AG04450 (cell line): ENCODE measurements around the gene WBP11. TPM values are rescaled to one million over a fixed set of nuclear protein-coding genes. Genes with fewer than 3 reads are reported as not detected.
"Not testable (repeated sequence)": the region's sequence is repeated elsewhere in the genome, so short reads cannot be mapped to it uniquely, and the experiment has no call there.

ENCODE experiments used
- CTCF ChIA-PET: fragments of 300-600, 350-600 bp; formaldehyde crosslinking; extraction: SDS; loops from one replicate; lab custom pipeline; 2022; ENCODE audit warnings: antibody characterized with exemption, inconsistent platforms; lab: Charles Lee
- POLR2A ChIA-PET: fragments of 350-600 bp; formaldehyde crosslinking; extraction: SDS; loops from one replicate; lab custom pipeline; 2021; ENCODE audit warnings: antibody characterized with exemption, inconsistent platforms; lab: Yijun Ruan, JAX
- DNase-seq: peaks from one replicate; pipeline ENCODE4 v3.0.0-alpha.2; 2011; ENCODE audit warnings: low read depth, low spot score
- H3K27ac ChIP-seq: one replicate; pipeline ENCODE4 v1.5.1; 2012; ENCODE audit warnings: low read depth, low read length, control low read depth
- H3K27me3 ChIP-seq: one replicate; pipeline ENCODE4 v1.6.0; 2012; ENCODE audit warnings: low read length; ENCODE audit not compliant: control insufficient read depth, insufficient read depth
- H3K4me3 ChIP-seq: 2 replicates; pipeline ENCODE4 v1.5.1; 2011; ENCODE audit warnings: mild to moderate bottlenecking, low read depth, low read length, control low read depth
- H3K9me3 ChIP-seq: 2 replicates; pipeline ENCODE4 v1.5.1; 2012; ENCODE audit warnings: low read length; ENCODE audit not compliant: control insufficient read depth, insufficient read depth
- polyA plus RNA-seq: library from polyadenylated mRNA; depleted of rRNA; stranded (reverse); fragments of >200 nt; gene quantifications from 2 replicates; pipeline ENCODE4 v1.2.3, GENCODE V29; 2011
- TF ChIP-seq, protein P1 (sequence below): IDR thresholded peaks from 2 replicates; pipeline ENCODE4 v1.5.1; 2011; ENCODE audit warnings: low read depth, low read length, control low read depth, inconsistent platforms

The WBP11 gene
- polyA plus RNA-seq, 1 experiment, result 16.5 TPM

- Histone ChIP-seq H3K27me3 (no peaks in the 10 kb centered on the region), H3K9me3 (no peaks in the 10 kb centered on the region; the same call in 1 of the 2 replicates), H3K27ac (no peak overlapping the region), H3K4me3 (no peak overlapping the region)
- POLR2A ChIA-PET, result no interaction called here
- TF ChIP-seq, protein P1, sequence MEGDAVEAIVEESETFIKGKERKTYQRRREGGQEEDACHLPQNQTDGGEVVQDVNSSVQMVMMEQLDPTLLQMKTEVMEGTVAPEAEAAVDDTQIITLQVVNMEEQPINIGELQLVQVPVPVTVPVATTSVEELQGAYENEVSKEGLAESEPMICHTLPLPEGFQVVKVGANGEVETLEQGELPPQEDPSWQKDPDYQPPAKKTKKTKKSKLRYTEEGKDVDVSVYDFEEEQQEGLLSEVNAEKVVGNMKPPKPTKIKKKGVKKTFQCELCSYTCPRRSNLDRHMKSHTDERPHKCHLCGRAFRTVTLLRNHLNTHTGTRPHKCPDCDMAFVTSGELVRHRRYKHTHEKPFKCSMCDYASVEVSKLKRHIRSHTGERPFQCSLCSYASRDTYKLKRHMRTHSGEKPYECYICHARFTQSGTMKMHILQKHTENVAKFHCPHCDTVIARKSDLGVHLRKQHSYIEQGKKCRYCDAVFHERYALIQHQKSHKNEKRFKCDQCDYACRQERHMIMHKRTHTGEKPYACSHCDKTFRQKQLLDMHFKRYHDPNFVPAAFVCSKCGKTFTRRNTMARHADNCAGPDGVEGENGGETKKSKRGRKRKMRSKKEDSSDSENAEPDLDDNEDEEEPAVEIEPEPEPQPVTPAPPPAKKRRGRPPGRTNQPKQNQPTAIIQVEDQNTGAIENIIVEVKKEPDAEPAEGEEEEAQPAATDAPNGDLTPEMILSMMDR, result no peak
- DNase-seq, result no peak
- CTCF ChIA-PET, result no interaction called here
These were observed 37.9 kb downstream of the WBP11 start for GRCh38 chr12:14765398-14765797.

- DNase-seq, H3K4me3 ChIP-seq, H3K9me3 ChIP-seq, POLR2A ChIA-PET, H3K27ac ChIP-seq, H3K27me3 ChIP-seq, CTCF ChIA-PET: not testable (repeated sequence)
These were observed 43.5 kb downstream of the WBP11 start for GRCh38 chr12:14759711-14760280.

DNA sequence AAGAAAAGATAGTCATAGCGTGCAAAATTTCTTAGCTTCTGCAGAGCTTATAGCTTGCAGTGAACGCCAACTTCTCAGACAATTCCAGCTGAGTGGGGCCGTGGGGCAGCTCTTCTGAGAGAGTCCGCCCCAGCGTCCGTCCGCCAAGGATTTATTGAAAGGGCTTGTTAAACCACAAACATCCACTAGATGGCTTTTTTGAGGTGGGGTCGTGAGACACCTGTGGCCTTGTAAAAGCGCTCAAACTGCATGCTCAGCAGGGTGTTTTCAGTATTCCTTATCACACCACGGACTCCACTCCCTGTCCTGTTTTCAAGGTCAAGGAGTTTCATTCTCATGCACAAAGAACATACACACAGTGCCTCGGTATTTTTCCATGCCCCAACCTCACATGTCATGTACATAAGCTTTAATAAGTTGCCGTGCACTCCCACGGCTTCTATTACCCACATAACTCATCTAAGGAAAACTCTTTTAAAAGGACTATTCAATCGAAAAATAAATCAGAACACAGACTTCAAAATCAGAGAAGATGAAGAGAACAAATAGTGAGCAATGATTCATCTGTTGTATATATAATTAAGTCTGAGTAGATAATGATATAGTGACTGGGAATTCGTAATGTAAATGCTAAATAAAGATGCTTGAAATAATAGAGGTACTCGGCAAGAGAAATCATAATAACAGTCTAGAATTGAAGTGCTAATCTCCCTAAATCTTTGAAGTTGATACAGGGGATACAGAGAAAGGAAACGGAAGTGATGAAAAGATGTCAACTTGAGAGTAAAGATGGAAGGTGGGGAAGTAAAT lies 46.7 kb downstream of the WBP11 start:
- CTCF ChIA-PET, result interaction anchor here (0.5 to 1.6 kb wide), 9 partner anchors 13 to 513 kb away, joined by 3 to 6 read pairs (median 4); a partner anchor contains a TSS
- Histone ChIP-seq H3K27ac (no peak overlapping the region), H3K4me3 (no peak overlapping the region), H3K27me3 (no peaks in the 10 kb centered on the region), H3K9me3 (no peaks in the 10 kb centered on the region)
- TF ChIP-seq, protein P1, result peak; percentile 42
- no peak for DNase-seq
- POLR2A ChIA-PET, result interaction anchor here (0.6 to 1.3 kb wide), 2 partner anchors 14 to 784 kb away, joined by 3 to 6 read pairs; a partner anchor contains a TSS

GRCh38 chr12:14751986-14752385 lies 51.3 kb downstream of the WBP11 start:
- Histone ChIP-seq H3K4me3 (no peak overlapping the region), H3K27ac (no peak overlapping the region), H3K9me3 (no peaks in the 10 kb centered on the region), H3K27me3 (no peaks in the 10 kb centered on the region)
- no peak for DNase-seq
- CTCF ChIA-PET, result no interaction called here
- POLR2A ChIA-PET, result no interaction called here
- TF ChIP-seq, protein P1, result no peak

DNA sequence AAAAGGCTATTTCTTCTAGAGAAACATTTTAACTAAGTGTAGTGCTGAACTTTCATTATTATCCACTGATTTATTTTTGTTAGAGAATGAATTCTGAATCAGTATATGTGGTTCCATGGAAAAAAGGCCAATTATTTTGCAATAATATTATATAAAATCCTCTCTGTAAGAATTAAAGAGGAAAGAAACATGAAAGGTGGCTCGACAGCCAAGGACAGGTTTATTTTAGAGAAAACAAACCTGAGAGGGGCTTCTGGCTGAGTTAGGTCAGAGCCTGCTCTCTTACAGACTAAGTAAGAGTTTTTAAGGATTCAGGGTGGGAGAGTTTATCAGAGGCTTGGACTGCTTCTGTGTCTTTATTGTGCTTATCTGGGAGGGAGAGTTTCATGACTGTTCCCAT lies 60.2 kb downstream of the WBP11 start:
- no peak for DNase-seq
- ChIA-PET CTCF (no interaction called here), POLR2A (no interaction called here)
- Histone ChIP-seq H3K27me3 (no peaks in the 10 kb centered on the region), H3K27ac (no peak overlapping the region), H3K9me3 (no peaks in the 10 kb centered on the region), H3K4me3 (no peak overlapping the region)
- TF ChIP-seq, protein P1, result no peak
